WTC11 (cell line): ENCODE data around the gene EYA2. TPM values are rescaled to one million over a fixed set of nuclear protein-coding genes. Genes with fewer than 3 reads are reported as not detected.

ENCODE experiments used
- ATAC-seq: fragments of 200-7000 bp; cut with Tn5 transposase; 2 replicates; pipeline ENCODE4 v1.10.0; 2021; ENCODE audit warnings: mild to moderate bottlenecking, moderate library complexity
- CTCF ChIA-PET: fragments of 300-600 bp; sonication (Branson Sonifier 250); formaldehyde crosslinking; loops from one replicate; lab custom pipeline; 2021; ENCODE audit warnings: antibody characterized with exemption; lab: Charles Lee
- POLR2A ChIA-PET: fragments of 350-600 bp; sonication (Branson Sonifier 250); formaldehyde crosslinking; loops from one replicate; lab custom pipeline; 2021; ENCODE audit warnings: antibody characterized with exemption; lab: Charles Lee
- DNase-seq: peaks from one replicate; pipeline ENCODE4 v3.0.0; 2021; ENCODE audit warnings: low spot score
- H3K27ac Mint-ChIP-seq: 2 replicates; pipeline ENCODE4 v1.8.0; 2021; ENCODE audit warnings: mixed read lengths
- H3K27me3 Mint-ChIP-seq: 2 replicates; pipeline ENCODE4 v1.8.0; 2021; ENCODE audit warnings: low read depth, mild to moderate bottlenecking, moderate library complexity, mixed read lengths
- H3K36me3 Mint-ChIP-seq: 2 replicates; pipeline ENCODE4 v1.8.0; 2021; ENCODE audit warnings: mixed read lengths
- H3K4me1 Mint-ChIP-seq: 2 replicates; pipeline ENCODE4 v1.8.0; 2022; ENCODE audit warnings: mixed read lengths
- H3K4me3 Mint-ChIP-seq: 2 replicates; pipeline ENCODE4 v1.8.0; 2021; ENCODE audit warnings: mild to moderate bottlenecking, moderate library complexity, mixed read lengths
- H3K9me3 Mint-ChIP-seq: 2 replicates; pipeline ENCODE4 v1.8.0; 2021; ENCODE audit warnings: mixed read lengths
- CTCF ChIP-seq: fragments of 200-600 bp; IDR thresholded peaks from 2 replicates; pipeline ENCODE4 v1.8.0; 2022; ENCODE audit warnings: antibody characterized with exemption
- E2F1 ChIP-seq: sonication (generic); formaldehyde crosslinking; IDR thresholded peaks from 2 replicates; pipeline ENCODE4 v1.8.0; 2022; ENCODE audit warnings: mild to moderate bottlenecking, missing genetic modification reagents
- ESRRA ChIP-seq: sonication (generic); formaldehyde crosslinking; IDR thresholded peaks from 2 replicates; pipeline ENCODE4 v1.8.1; 2022; ENCODE audit warnings: mild to moderate bottlenecking, missing genetic modification reagents, borderline replicate concordance
- ETV6 ChIP-seq: sonication (generic); formaldehyde crosslinking; IDR thresholded peaks from 2 replicates; pipeline ENCODE4 v1.8.1; 2022; ENCODE audit warnings: mild to moderate bottlenecking, missing genetic modification reagents
- GTF2I ChIP-seq: fragments of 250-450 bp; sonication (Bioruptor Pico); conservative IDR thresholded peaks from 2 replicates; pipeline ENCODE4 v1.4.0; 2021; ENCODE audit warnings: mild to moderate bottlenecking
- MXD4 ChIP-seq: fragments of 250-450 bp; sonication (Bioruptor Pico); IDR thresholded peaks from 2 replicates; pipeline ENCODE4 v1.8.0; 2021; ENCODE audit warnings: mild to moderate bottlenecking, moderate library complexity, borderline replicate concordance
- MYBL2 ChIP-seq: sonication (generic); formaldehyde crosslinking; IDR thresholded peaks from 2 replicates; pipeline ENCODE4 v1.8.1; 2023; ENCODE audit warnings: mild to moderate bottlenecking, moderate library complexity, missing genetic modification reagents
- PRRX2 ChIP-seq: fragments of 250-450 bp; sonication (Bioruptor Pico); IDR thresholded peaks from 2 replicates; pipeline ENCODE4 v1.8.0; 2021; ENCODE audit warnings: mild to moderate bottlenecking
- RELA ChIP-seq: sonication (generic); formaldehyde crosslinking; IDR thresholded peaks from 2 replicates; pipeline ENCODE4 v1.8.1; 2022; ENCODE audit warnings: missing genetic modification reagents, mild to moderate bottlenecking, borderline replicate concordance
- TCF7 ChIP-seq: sonication (generic); formaldehyde crosslinking; IDR thresholded peaks from 2 replicates; pipeline ENCODE4 v1.8.0; 2022; ENCODE audit warnings: mild to moderate bottlenecking, low read depth, missing genetic modification reagents, moderate library complexity
- ZNF121 ChIP-seq: sonication (generic); formaldehyde crosslinking; IDR thresholded peaks from 2 replicates; pipeline ENCODE4 v1.8.0; 2023; ENCODE audit warnings: missing genetic modification reagents
- ZNF219 ChIP-seq: sonication (generic); formaldehyde crosslinking; IDR thresholded peaks from 2 replicates; pipeline ENCODE4 v1.8.0; 2023; ENCODE audit warnings: missing genetic modification reagents, mild to moderate bottlenecking, borderline replicate concordance
- ZNF263 ChIP-seq: sonication (generic); formaldehyde crosslinking; IDR thresholded peaks from 2 replicates; pipeline ENCODE4 v1.8.1; 2022; ENCODE audit warnings: low read depth, mild to moderate bottlenecking, moderate library complexity, missing genetic modification reagents
- ZNF396 ChIP-seq: fragments of 250-450 bp; sonication (Bioruptor Pico); IDR thresholded peaks from 2 replicates; pipeline ENCODE4 v1.8.0; 2021; ENCODE audit warnings: mild to moderate bottlenecking, moderate library complexity, borderline replicate concordance
- ZNF416 ChIP-seq: fragments of 250-450 bp; sonication (Bioruptor Pico); IDR thresholded peaks from 2 replicates; pipeline ENCODE4 v1.9.0; 2021; ENCODE audit warnings: mild to moderate bottlenecking, inconsistent platforms
- total RNA-seq: library from RNA; stranded (reverse); gene quantifications from 3 replicates; pipeline ENCODE4 v1.2.3, GENCODE V29; 2021
- TF ChIP-seq, protein P1 (sequence below): sonication (generic); formaldehyde crosslinking; IDR thresholded peaks from 2 replicates; pipeline ENCODE4 v1.8.0; 2023; ENCODE audit warnings: missing genetic modification reagents, mild to moderate bottlenecking, borderline replicate concordance
- TF ChIP-seq, protein P2 (sequence below): sonication (generic); formaldehyde crosslinking; IDR thresholded peaks from 2 replicates; pipeline ENCODE4 v1.8.1; 2023; ENCODE audit warnings: mild to moderate bottlenecking, moderate library complexity, missing genetic modification reagents
- TF ChIP-seq, protein P3 (sequence below): sonication (generic); formaldehyde crosslinking; IDR thresholded peaks from 2 replicates; pipeline ENCODE4 v1.8.1; 2023; ENCODE audit warnings: mild to moderate bottlenecking, missing genetic modification reagents, moderate library complexity

EYA2 gene
- total RNA-seq, 1 experiment from 2014 or later = 1.5 TPM

DNA sequence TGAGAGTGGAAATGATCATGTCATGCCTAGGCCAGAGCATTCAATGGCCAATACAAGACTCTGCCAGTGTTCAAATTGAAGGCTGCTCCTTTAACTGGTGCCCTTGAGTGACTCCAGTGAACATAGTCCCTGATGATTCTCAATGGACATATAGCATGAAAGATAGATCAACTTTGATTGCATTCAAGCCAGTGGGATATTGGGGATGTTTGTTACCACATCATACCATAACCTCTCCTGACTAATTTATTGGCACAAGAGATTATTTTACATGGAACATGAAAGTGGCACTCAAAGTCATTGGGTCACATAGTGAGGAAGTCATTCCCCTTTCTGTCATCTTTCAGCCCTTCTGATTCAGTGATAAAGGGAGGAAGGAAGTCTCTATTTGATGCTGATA is 139.0 kb downstream of the EYA2 start:
- no peak for DNase-seq
- TF ChIP-seq ESRRA = no peak
- TF ChIP-seq ZNF219 (CRISPR knock-in tag) = no peak
- TF ChIP-seq RELA (CRISPR knock-in tag) = no peak
- Mint-ChIP-seq H3K27ac (no peak overlapping the region), H3K36me3 (no peaks in the 10 kb centered on the region), H3K27me3 (no peaks in the 10 kb centered on the region), H3K4me3 (no peak overlapping the region), H3K4me1 (no peaks in the 10 kb centered on the region), H3K9me3 (peaks cover 10% of the 10 kb centered on the region)
- ChIA-PET CTCF (no interaction called here), POLR2A (no interaction called here)
- no peak for ATAC-seq

DNA sequence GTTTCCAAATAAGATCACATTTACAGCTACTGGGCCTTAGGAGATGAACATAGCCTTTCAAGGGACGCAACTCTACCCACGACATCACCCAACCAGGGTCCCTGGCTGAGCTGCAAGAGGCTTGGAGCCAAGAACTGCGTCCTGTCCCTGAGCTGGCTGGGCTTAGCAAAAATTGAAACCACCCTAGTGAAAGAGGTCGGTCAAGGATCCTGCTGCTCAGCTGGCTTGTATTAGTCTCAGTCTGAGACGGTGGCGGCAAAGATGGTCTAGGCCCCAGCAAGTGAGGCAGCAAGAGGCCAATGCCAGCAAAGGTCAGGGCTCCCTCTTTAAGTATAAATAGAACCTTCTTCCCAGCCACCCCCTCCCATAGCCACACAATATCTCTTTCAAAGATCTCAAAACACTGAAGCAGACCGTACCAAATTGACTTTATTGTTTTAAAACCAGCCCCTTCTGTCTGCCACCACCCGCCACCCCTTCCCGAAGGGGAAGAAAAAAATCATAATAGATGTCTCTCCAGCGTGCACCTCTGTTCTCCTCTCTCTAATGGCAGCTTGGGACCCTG is 140.5 kb downstream of the EYA2 start:
- TF ChIP-seq ETV6 (CRISPR knock-in tag) (no peak), TCF7 (CRISPR knock-in tag) (no peak), ZNF121 (CRISPR knock-in tag) (no peak), ZNF263 (CRISPR knock-in tag) (no peak)
- TF ChIP-seq, all 79 proteins: peak for 0
- Mint-ChIP-seq H3K9me3 (peaks cover 10% of the 10 kb centered on the region), H3K4me1 (no peaks in the 10 kb centered on the region), H3K27me3 (no peaks in the 10 kb centered on the region), H3K4me3 (no peak overlapping the region), H3K36me3 (no peaks in the 10 kb centered on the region), H3K27ac (no peak overlapping the region)
- ChIA-PET POLR2A (no interaction called here), CTCF (no interaction called here)
- ATAC-seq (no peak), DNase-seq (no peak)

- H3K27me3 Mint-ChIP-seq = no peaks in the 10 kb centered on the region
- H3K4me1 Mint-ChIP-seq = no peaks in the 10 kb centered on the region
- H3K9me3 Mint-ChIP-seq = peaks cover 10% of the 10 kb centered on the region
- no peak overlapping the region for H3K4me3 Mint-ChIP-seq
- H3K27ac Mint-ChIP-seq = no peak overlapping the region
- DNase-seq = no peak
- no peaks in the 10 kb centered on the region for H3K36me3 Mint-ChIP-seq
- CTCF ChIA-PET = no interaction called here
- ATAC-seq = no peak
- POLR2A ChIA-PET = no interaction called here
- TF ChIP-seq, protein P1, sequence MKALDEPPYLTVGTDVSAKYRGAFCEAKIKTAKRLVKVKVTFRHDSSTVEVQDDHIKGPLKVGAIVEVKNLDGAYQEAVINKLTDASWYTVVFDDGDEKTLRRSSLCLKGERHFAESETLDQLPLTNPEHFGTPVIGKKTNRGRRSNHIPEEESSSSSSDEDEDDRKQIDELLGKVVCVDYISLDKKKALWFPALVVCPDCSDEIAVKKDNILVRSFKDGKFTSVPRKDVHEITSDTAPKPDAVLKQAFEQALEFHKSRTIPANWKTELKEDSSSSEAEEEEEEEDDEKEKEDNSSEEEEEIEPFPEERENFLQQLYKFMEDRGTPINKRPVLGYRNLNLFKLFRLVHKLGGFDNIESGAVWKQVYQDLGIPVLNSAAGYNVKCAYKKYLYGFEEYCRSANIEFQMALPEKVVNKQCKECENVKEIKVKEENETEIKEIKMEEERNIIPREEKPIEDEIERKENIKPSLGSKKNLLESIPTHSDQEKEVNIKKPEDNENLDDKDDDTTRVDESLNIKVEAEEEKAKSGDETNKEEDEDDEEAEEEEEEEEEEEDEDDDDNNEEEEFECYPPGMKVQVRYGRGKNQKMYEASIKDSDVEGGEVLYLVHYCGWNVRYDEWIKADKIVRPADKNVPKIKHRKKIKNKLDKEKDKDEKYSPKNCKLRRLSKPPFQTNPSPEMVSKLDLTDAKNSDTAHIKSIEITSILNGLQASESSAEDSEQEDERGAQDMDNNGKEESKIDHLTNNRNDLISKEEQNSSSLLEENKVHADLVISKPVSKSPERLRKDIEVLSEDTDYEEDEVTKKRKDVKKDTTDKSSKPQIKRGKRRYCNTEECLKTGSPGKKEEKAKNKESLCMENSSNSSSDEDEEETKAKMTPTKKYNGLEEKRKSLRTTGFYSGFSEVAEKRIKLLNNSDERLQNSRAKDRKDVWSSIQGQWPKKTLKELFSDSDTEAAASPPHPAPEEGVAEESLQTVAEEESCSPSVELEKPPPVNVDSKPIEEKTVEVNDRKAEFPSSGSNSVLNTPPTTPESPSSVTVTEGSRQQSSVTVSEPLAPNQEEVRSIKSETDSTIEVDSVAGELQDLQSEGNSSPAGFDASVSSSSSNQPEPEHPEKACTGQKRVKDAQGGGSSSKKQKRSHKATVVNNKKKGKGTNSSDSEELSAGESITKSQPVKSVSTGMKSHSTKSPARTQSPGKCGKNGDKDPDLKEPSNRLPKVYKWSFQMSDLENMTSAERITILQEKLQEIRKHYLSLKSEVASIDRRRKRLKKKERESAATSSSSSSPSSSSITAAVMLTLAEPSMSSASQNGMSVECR (CRISPR knock-in tag) = no peak
- TF ChIP-seq, protein P2, sequence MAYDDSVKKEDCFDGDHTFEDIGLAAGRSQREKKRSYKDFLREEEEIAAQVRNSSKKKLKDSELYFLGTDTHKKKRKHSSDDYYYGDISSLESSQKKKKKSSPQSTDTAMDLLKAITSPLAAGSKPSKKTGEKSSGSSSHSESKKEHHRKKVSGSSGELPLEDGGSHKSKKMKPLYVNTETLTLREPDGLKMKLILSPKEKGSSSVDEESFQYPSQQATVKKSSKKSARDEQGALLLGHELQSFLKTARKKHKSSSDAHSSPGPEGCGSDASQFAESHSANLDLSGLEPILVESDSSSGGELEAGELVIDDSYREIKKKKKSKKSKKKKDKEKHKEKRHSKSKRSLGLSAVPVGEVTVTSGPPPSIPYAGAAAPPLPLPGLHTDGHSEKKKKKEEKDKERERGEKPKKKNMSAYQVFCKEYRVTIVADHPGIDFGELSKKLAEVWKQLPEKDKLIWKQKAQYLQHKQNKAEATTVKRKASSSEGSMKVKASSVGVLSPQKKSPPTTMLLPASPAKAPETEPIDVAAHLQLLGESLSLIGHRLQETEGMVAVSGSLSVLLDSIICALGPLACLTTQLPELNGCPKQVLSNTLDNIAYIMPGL = no peak
- TF ChIP-seq MXD4 = no peak
- no peak for TF ChIP-seq CTCF
- no peak for TF ChIP-seq ZNF396
- TF ChIP-seq, protein P3, sequence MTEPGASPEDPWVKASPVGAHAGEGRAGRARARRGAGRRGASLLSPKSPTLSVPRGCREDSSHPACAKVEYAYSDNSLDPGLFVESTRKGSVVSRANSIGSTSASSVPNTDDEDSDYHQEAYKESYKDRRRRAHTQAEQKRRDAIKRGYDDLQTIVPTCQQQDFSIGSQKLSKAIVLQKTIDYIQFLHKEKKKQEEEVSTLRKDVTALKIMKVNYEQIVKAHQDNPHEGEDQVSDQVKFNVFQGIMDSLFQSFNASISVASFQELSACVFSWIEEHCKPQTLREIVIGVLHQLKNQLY (CRISPR knock-in tag) = no peak
- TF ChIP-seq ZNF416 = no peak
- TF ChIP-seq PRRX2 (CRISPR knock-in tag) = no peak
- no peak for TF ChIP-seq ETV6 (CRISPR knock-in tag)
- TF ChIP-seq MYBL2 (CRISPR knock-in tag) = no peak
- no peak for TF ChIP-seq GTF2I (CRISPR knock-in tag)
- no peak for TF ChIP-seq ZNF263 (CRISPR knock-in tag)
- no peak for TF ChIP-seq E2F1
Measured at GRCh38 chr20:47036091-47036870, 141.6 kb downstream of the EYA2 start.
